Loucy (cell line): Measurements from ENCODE around the gene HECTD1.

ENCODE experiments used
- H2AFZ ChIP-seq: fragments of 200-600 bp; sonication (generic); 2 replicates; pipeline ENCODE4 v1.6.0; 2016; ENCODE audit warnings: antibody characterized with exemption, mild to moderate bottlenecking, low read length, moderate library complexity
- H3F3A ChIP-seq: fragments of 200-600 bp; 2 replicates; pipeline ENCODE4 v1.6.0; 2016; ENCODE audit warnings: antibody characterized with exemption, low read depth, mild to moderate bottlenecking
- H3K27me3 ChIP-seq: fragments of 200-600 bp; sonication (generic); 2 replicates; pipeline ENCODE4 v1.6.1; 2014; ENCODE audit warnings: low read length, mild to moderate bottlenecking; ENCODE audit not compliant: insufficient read depth, poor library complexity, severe bottlenecking
- H3K36me3 ChIP-seq: fragments of 200-600 bp; sonication (generic); 2 replicates; pipeline ENCODE4 v1.6.1; 2016; ENCODE audit warnings: low read length; ENCODE audit not compliant: insufficient read depth
- H3K4me1 ChIP-seq: fragments of 200-600 bp; sonication (generic); 2 replicates; pipeline ENCODE4 v1.5.1; 2014; ENCODE audit warnings: low read length, mild to moderate bottlenecking; ENCODE audit not compliant: insufficient read depth, poor library complexity, severe bottlenecking
- H3K4me2 ChIP-seq: fragments of 200-600 bp; sonication (generic); 2 replicates; pipeline ENCODE4 v1.6.0; 2014; ENCODE audit warnings: antibody characterized with exemption, low read length, low read depth, mild to moderate bottlenecking; ENCODE audit not compliant: poor library complexity, severe bottlenecking
- H3K4me3 ChIP-seq: fragments of 200-600 bp; sonication (generic); 2 replicates; pipeline ENCODE4 v1.5.1; 2014; ENCODE audit warnings: low read length, mild to moderate bottlenecking, mixed read lengths; ENCODE audit not compliant: poor library complexity, severe bottlenecking
- H3K79me2 ChIP-seq: fragments of 200-600 bp; sonication (generic); 2 replicates; pipeline ENCODE4 v1.6.1; 2014; ENCODE audit warnings: low read length; ENCODE audit not compliant: insufficient read depth
- H3K9ac ChIP-seq: fragments of 200-600 bp; sonication (generic); 2 replicates; pipeline ENCODE4 v1.6.0; 2014; ENCODE audit warnings: mild to moderate bottlenecking, low read depth, low read length, moderate library complexity; ENCODE audit not compliant: poor library complexity, severe bottlenecking
- H3K9me2 ChIP-seq: fragments of 200-600 bp; sonication (generic); replicated peaks from 2 replicates; pipeline ENCODE4 v1.6.1; 2016; ENCODE audit warnings: low read depth, low read length, mixed read lengths
- H3K9me3 ChIP-seq: fragments of 200-600 bp; sonication (generic); 2 replicates; pipeline ENCODE4 v1.6.1; 2014; ENCODE audit warnings: mild to moderate bottlenecking, antibody characterized with exemption, low read length, low read depth; ENCODE audit not compliant: insufficient read depth
- H4K20me1 ChIP-seq: fragments of 200-600 bp; sonication (generic); 2 replicates; pipeline ENCODE4 v1.6.0; 2014; ENCODE audit warnings: antibody characterized with exemption, low read length, mild to moderate bottlenecking; ENCODE audit not compliant: insufficient read depth, poor library complexity, severe bottlenecking
- CTCF ChIP-seq: fragments of 200-600 bp; sonication (generic); conservative IDR thresholded peaks from 2 replicates; pipeline ENCODE4 v1.5.1; 2014; ENCODE audit warnings: mild to moderate bottlenecking, antibody characterized with exemption, low read length
- EZH2phosphoT487 ChIP-seq: fragments of 200-600 bp; IDR thresholded peaks from 2 replicates; pipeline ENCODE4 v1.6.1; 2018; ENCODE audit warnings: antibody characterized with exemption, mild to moderate bottlenecking, moderate library complexity, borderline replicate concordance

The HECTD1 gene

GRCh38 chr14:31169877-31170276 lies 37.7 kb downstream of the HECTD1 start:
- Histone ChIP-seq H3K9me2 (no peaks in the 10 kb centered on the region), H2AFZ (no peak overlapping the region), H3K9ac (no peak overlapping the region), H3K27me3 (no peaks in the 10 kb centered on the region), H3F3A (no peaks in the 10 kb centered on the region), H3K4me1 (no peaks in the 10 kb centered on the region), H3K36me3 (peaks cover 87% of the 10 kb centered on the region), H3K79me2 (no peaks in the 10 kb centered on the region), H3K4me2 (no peak overlapping the region), H3K4me3 (no peak overlapping the region), H4K20me1 (no peaks in the 10 kb centered on the region), H3K9me3 (no peaks in the 10 kb centered on the region)
- TF ChIP-seq CTCF, result no peak
- TF ChIP-seq EZH2phosphoT487, result no peak

GRCh38 chr14:31167032-31167431 lies 40.6 kb downstream of the HECTD1 start:
- H3K27me3 ChIP-seq, result no peaks in the 10 kb centered on the region
- H3K79me2 ChIP-seq, result no peaks in the 10 kb centered on the region
- H3K4me3 ChIP-seq, result no peak overlapping the region
- no peaks in the 10 kb centered on the region for H3K9me2 ChIP-seq
- H3K4me2 ChIP-seq, result no peak overlapping the region
- TF ChIP-seq EZH2phosphoT487 (no peak), CTCF (no peak)
- H3F3A ChIP-seq, result no peaks in the 10 kb centered on the region
- no peak overlapping the region for H2AFZ ChIP-seq
- no peaks in the 10 kb centered on the region for H4K20me1 ChIP-seq
- peaks cover 88% of the 10 kb centered on the region for H3K36me3 ChIP-seq
- no peaks in the 10 kb centered on the region for H3K4me1 ChIP-seq
- H3K9ac ChIP-seq, result no peak overlapping the region
- no peaks in the 10 kb centered on the region for H3K9me3 ChIP-seq

- H3K4me2 ChIP-seq, result no peak overlapping the region
- no peaks in the 10 kb centered on the region for H3K27me3 ChIP-seq
- no peaks in the 10 kb centered on the region for H3K79me2 ChIP-seq
- H2AFZ ChIP-seq, result no peak overlapping the region
- no peaks in the 10 kb centered on the region for H3K4me1 ChIP-seq
- no peak for TF ChIP-seq EZH2phosphoT487
- no peaks in the 10 kb centered on the region for H3F3A ChIP-seq
- H3K4me3 ChIP-seq, result no peak overlapping the region
- H3K9ac ChIP-seq, result no peak overlapping the region
- peaks cover 90% of the 10 kb centered on the region for H3K36me3 ChIP-seq
- no peaks in the 10 kb centered on the region for H4K20me1 ChIP-seq
- no peaks in the 10 kb centered on the region for H3K9me2 ChIP-seq
- H3K9me3 ChIP-seq, result no peaks in the 10 kb centered on the region
Observed at GRCh38 chr14:31166271-31166561, 41.4 kb downstream of the HECTD1 start.

- Histone ChIP-seq H3K4me1 (no peaks in the 10 kb centered on the region), H3K9ac (no peak overlapping the region), H2AFZ (no peak overlapping the region), H3K36me3 (peaks cover 82% of the 10 kb centered on the region), H3K9me3 (no peaks in the 10 kb centered on the region), H3K4me3 (no peak overlapping the region), H4K20me1 (no peaks in the 10 kb centered on the region), H3K79me2 (no peaks in the 10 kb centered on the region), H3K27me3 (no peaks in the 10 kb centered on the region), H3K4me2 (no peak overlapping the region), H3F3A (no peaks in the 10 kb centered on the region), H3K9me2 (no peaks in the 10 kb centered on the region)
- no peak for TF ChIP-seq EZH2phosphoT487
- TF ChIP-seq CTCF, result no peak
Observed at GRCh38 chr14:31164115-31164514, 43.5 kb downstream of the HECTD1 start.
